Brain pericyte (primary cell): ENCODE measurements around the gene SERPINB1.
"Not testable (repeated sequence)": the region's sequence is repeated elsewhere in the genome, so short reads cannot be mapped to it uniquely, and the experiment has no call there.

ENCODE experiments used
- DNase-seq: peaks from one replicate; pipeline ENCODE4 v3.0.0-alpha.2; 2012; ENCODE audit warnings: low read depth, low spot score

The SERPINB1 gene

GRCh38 chr6:2841264-2842138, at the start of gene SERPINB1:
TSS of gene SERPINB1 (minus strand) at chr6:2841863. CDS start at chr6:2840586, 1,277 bp downstream.
- DNase-seq, result peak; percentile 55

- DNase-seq, result no peak
Observed at GRCh38 chr6:2890976-2891767, 49.5 kb upstream of the SERPINB1 start.

GRCh38 chr6:2885967-2886735, 44.5 kb upstream of the SERPINB1 start:
- no peak for DNase-seq

- no peak for DNase-seq
Observed at GRCh38 chr6:2884804-2885203, 43.1 kb upstream of the SERPINB1 start.

- no peak for DNase-seq
Observed at GRCh38 chr6:2883673-2884072, 42.0 kb upstream of the SERPINB1 start.

- no peak for DNase-seq
Observed at GRCh38 chr6:2881423-2881822, 39.8 kb upstream of the SERPINB1 start.

GRCh38 chr6:2880156-2880555, 38.5 kb upstream of the SERPINB1 start:
- DNase-seq, result not testable (repeated sequence)

GRCh38 chr6:2877960-2878359, 36.3 kb upstream of the SERPINB1 start:
- no peak for DNase-seq

GRCh38 chr6:2877057-2877882, 35.6 kb upstream of the SERPINB1 start:
- no peak for DNase-seq

GRCh38 chr6:2876210-2877056, 34.8 kb upstream of the SERPINB1 start:
- peak; percentile 86 for DNase-seq

GRCh38 chr6:2875359-2876191, 33.9 kb upstream of the SERPINB1 start:
- no peak for DNase-seq

- DNase-seq, result no peak
Observed at GRCh38 chr6:2873643-2874042, 32.0 kb upstream of the SERPINB1 start.

GRCh38 chr6:2872423-2873358, 31.0 kb upstream of the SERPINB1 start:
- DNase-seq, result no peak

- no peak for DNase-seq
Observed at GRCh38 chr6:2871953-2872352, 30.3 kb upstream of the SERPINB1 start.

- DNase-seq, result no peak
Observed at GRCh38 chr6:2871102-2871501, 29.4 kb upstream of the SERPINB1 start.

GRCh38 chr6:2870046-2870636, 28.5 kb upstream of the SERPINB1 start:
- no peak for DNase-seq

- no peak for DNase-seq
Observed at GRCh38 chr6:2868637-2869036, 27.0 kb upstream of the SERPINB1 start.
